ENCODE data around the gene CPLX4. TPM values are rescaled to one million over a fixed set of nuclear protein-coding genes. Genes with fewer than 3 reads are reported as not detected.

The CPLX4 gene
- total and polyA plus RNA-seq, 2 experiments from 2014 or later = not detected

DNA sequence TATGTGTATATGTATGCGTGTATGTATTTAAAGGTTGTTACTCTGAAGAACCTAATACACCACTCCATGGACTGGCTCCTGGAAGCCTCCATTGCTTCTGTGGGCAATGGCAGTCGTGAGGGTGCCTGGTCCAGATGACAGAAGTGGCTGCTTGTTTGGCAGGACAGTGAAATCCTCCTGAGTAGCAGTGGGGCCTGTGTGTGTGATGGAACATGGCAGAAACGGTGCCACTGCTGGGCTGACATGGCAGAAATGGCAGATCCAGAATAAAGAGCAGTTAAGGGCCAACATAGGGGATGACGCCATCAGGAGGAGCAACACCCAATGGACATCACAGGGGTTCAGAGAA lies 6.1 kb upstream of the CPLX4 start:
- TF ChIP-seq EZH2phosphoT487 (IDR thresholded peaks at IDR 0.05; ENCODE audit: insufficient read depth, low read depth) (no peak), EZH2 (IDR thresholded peaks at IDR 0.05; ENCODE audit: insufficient read depth, poor library complexity, severe bottlenecking) (no peak)
- H3K27ac ChIP-seq = no peak overlapping the region
- H3K9me2 ChIP-seq (ENCODE audit: insufficient read depth) = no peaks in the 10 kb centered on the region
- H3K27me3 ChIP-seq (replicated peaks; ENCODE audit: insufficient read depth) = no peaks in the 10 kb centered on the region
- H3K4me3 ChIP-seq = no peak overlapping the region
- no peak overlapping the region for H3K9ac ChIP-seq
- H3K9me3 ChIP-seq (ENCODE audit: low read depth) = no peaks in the 10 kb centered on the region
- DNase-seq = no peak
- peaks cover 30% of the 10 kb centered on the region; the same call in 1 of the 2 replicates for H3F3A ChIP-seq (ENCODE audit: insufficient read depth)
- WGBS, 2 experiments (ENCODE audit: low coverage in 1 of 2, low lambda C conversion rate in 2 of 2, missing lambda C conversion rate in 2 of 2) = 91 to 100% methylated on average over 4 of the region's 4 CpGs
- peaks cover 35% of the 10 kb centered on the region for H3K36me3 ChIP-seq (ENCODE audit: low read depth)
- H2AFZ ChIP-seq = no peak overlapping the region
- no peak overlapping the region for H3K4me2 ChIP-seq (ENCODE audit: unreplicated experiment)
- in situ Hi-C loops (cut with MboI) = no loop called here
- H4K20me1 ChIP-seq (ENCODE audit: insufficient read depth) = no peaks in the 10 kb centered on the region
- no peaks in the 10 kb centered on the region for H3K4me1 ChIP-seq (ENCODE audit: insufficient read depth)
- no peaks in the 10 kb centered on the region for H3K79me2 ChIP-seq (ENCODE audit: insufficient read depth)

DNA sequence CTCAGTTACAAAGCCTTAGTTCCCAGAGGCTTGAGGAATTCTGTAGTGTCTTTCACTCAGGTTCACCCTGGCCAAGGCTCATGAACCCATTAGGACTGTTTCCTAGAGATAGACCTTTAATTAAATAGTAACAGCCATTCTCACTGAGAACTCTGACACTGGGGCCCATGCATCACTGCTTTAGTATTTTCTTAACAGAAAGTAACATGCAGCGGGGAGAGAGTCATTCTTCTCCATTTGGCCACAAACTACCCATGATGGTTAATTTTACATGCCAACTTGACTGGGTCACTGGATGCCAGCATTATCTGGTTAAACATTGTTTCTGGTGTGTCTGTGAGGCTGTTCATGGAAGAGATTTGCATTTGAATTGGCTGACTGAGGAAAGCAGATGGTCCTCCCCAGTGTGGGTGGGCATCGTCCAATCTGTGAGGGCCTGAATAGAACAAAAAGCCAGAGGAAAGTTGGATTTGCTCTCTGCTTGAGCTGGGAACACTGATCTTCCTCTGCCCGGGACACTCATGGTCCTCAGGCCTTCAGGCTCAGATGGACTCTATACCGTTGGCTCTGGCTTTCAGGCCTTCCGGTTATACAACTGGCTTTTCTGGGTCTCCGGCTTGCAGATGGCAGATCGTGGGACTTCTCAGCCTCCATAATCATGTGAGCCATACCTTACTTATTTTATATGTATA lies 5.6 kb upstream of the CPLX4 start:
- no peaks in the 10 kb centered on the region for H4K20me1 ChIP-seq (ENCODE audit: insufficient read depth)
- H3K4me2 ChIP-seq (ENCODE audit: unreplicated experiment) = no peak overlapping the region
- TF ChIP-seq EZH2 (IDR thresholded peaks at IDR 0.05; ENCODE audit: insufficient read depth, poor library complexity, severe bottlenecking) (no peak), EZH2phosphoT487 (IDR thresholded peaks at IDR 0.05; ENCODE audit: insufficient read depth, low read depth) (no peak)
- no peaks in the 10 kb centered on the region for H3K4me1 ChIP-seq (ENCODE audit: insufficient read depth)
- H3K79me2 ChIP-seq (ENCODE audit: insufficient read depth) = no peaks in the 10 kb centered on the region
- 0 out of 2 replicates have a peak, but pooled peaks cover 5% of the 10 kb centered on the region for H3K27me3 ChIP-seq (replicated peaks; ENCODE audit: insufficient read depth)
- no peak overlapping the region for H3K27ac ChIP-seq
- peak; percentile 53 for DNase-seq
- peaks cover 30% of the 10 kb centered on the region; the same call in 1 of the 2 replicates for H3F3A ChIP-seq (ENCODE audit: insufficient read depth)
- H3K4me3 ChIP-seq = no peak overlapping the region
- no peak overlapping the region for H3K9ac ChIP-seq
- in situ Hi-C loops (cut with MboI) = no loop called here
- WGBS, 2 experiments (ENCODE audit: low coverage in 1 of 2, low lambda C conversion rate in 2 of 2, missing lambda C conversion rate in 2 of 2) = 85% methylated on average over 7 of the region's 7 CpGs
- peaks cover 30% of the 10 kb centered on the region for H3K36me3 ChIP-seq (ENCODE audit: low read depth)
- no peaks in the 10 kb centered on the region for H3K9me2 ChIP-seq (ENCODE audit: insufficient read depth)
- H3K9me3 ChIP-seq (ENCODE audit: low read depth) = no peaks in the 10 kb centered on the region
- no peak overlapping the region for H2AFZ ChIP-seq

DNA sequence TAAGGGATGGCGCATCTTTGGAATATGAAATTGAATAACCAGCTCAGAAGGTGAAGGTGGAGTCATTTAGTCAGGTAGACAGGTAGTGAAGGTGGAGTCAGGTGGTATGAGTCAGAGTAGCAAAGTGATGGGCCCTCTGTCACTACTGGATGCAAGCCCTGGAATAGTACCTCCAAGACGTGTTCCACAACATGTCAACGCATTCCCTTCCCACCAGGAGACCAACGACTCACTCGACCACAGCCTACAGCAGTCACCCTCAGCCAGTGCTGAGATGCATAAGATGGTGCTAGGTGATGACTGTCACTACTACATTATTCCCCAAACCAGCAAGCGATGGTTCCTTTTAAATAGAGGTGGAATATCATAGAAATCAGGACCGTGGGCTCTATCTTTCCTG lies 6.8 kb downstream of the CPLX4 start:
- Histone ChIP-seq H4K20me1 (ENCODE audit: insufficient read depth) (no peaks in the 10 kb centered on the region), H2AFZ (no peak overlapping the region), H3K27ac (no peak overlapping the region), H3F3A (ENCODE audit: insufficient read depth) (no peaks in the 10 kb centered on the region), H3K9ac (no peak overlapping the region), H3K9me3 (ENCODE audit: low read depth) (no peaks in the 10 kb centered on the region), H3K36me3 (ENCODE audit: low read depth) (no peaks in the 10 kb centered on the region), H3K4me1 (ENCODE audit: insufficient read depth) (no peaks in the 10 kb centered on the region), H3K4me3 (no peak overlapping the region), H3K9me2 (ENCODE audit: insufficient read depth) (no peaks in the 10 kb centered on the region), H3K27me3 (replicated peaks; ENCODE audit: insufficient read depth) (peaks cover 28% of the 10 kb centered on the region), H3K4me2 (ENCODE audit: unreplicated experiment) (no peak overlapping the region), H3K79me2 (ENCODE audit: insufficient read depth) (no peaks in the 10 kb centered on the region)
- in situ Hi-C loops (cut with MboI) = no loop called here
- DNase-seq = peak; percentile 65
- 61 to 70% methylated on average over 7 of the region's 7 CpGs for WGBS, 2 experiments (ENCODE audit: low coverage in 1 of 2, low lambda C conversion rate in 2 of 2, missing lambda C conversion rate in 2 of 2)
- no peak for TF ChIP-seq EZH2phosphoT487 (IDR thresholded peaks at IDR 0.05; ENCODE audit: insufficient read depth, low read depth)
- no peak for TF ChIP-seq EZH2 (IDR thresholded peaks at IDR 0.05; ENCODE audit: insufficient read depth, poor library complexity, severe bottlenecking)

DNA sequence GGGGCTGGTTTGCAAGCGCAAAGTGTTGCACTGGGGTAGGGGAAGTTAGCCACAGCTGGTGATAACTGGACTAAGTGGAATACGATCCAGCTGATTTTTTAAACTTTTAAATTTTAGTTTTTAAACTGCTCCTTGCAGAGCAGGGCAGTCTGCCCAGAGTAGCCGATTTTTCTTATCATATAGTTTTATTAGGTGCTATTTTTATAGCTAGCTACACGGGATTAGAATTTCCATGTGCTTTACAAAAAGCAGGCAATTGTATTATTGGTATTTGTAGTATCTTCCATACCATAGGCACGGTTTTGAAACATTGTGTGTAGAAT lies 9.6 kb downstream of the CPLX4 start:
- H2AFZ ChIP-seq = peak overlapping the region; percentile 52
- no peaks in the 10 kb centered on the region for H4K20me1 ChIP-seq (ENCODE audit: insufficient read depth)
- H3K36me3 ChIP-seq (ENCODE audit: low read depth) = no peaks in the 10 kb centered on the region
- H3K9me2 ChIP-seq (ENCODE audit: insufficient read depth) = no peaks in the 10 kb centered on the region
- peak overlapping the region; percentile 60 for H3K4me2 ChIP-seq (ENCODE audit: unreplicated experiment)
- H3K4me1 ChIP-seq (ENCODE audit: insufficient read depth) = no peaks in the 10 kb centered on the region
- TF ChIP-seq EZH2phosphoT487 (IDR thresholded peaks at IDR 0.05; ENCODE audit: insufficient read depth, low read depth) = no peak
- TF ChIP-seq EZH2 (IDR thresholded peaks at IDR 0.05; ENCODE audit: insufficient read depth, poor library complexity, severe bottlenecking) = no peak
- WGBS, 2 experiments (ENCODE audit: low coverage in 1 of 2, low lambda C conversion rate in 2 of 2, missing lambda C conversion rate in 2 of 2) = 32 to 35% methylated on average over 5 of the region's 5 CpGs
- DNase-seq = no peak
- H3K27ac ChIP-seq = no peak overlapping the region
- H3K79me2 ChIP-seq (ENCODE audit: insufficient read depth) = no peaks in the 10 kb centered on the region
- H3K9me3 ChIP-seq (ENCODE audit: low read depth) = no peaks in the 10 kb centered on the region
- no peak overlapping the region for H3K9ac ChIP-seq
- peak overlapping the region; percentile 56 for H3K4me3 ChIP-seq
- in situ Hi-C loops (cut with MboI) = no loop called here
- peaks cover 49% of the 10 kb centered on the region for H3K27me3 ChIP-seq (replicated peaks; ENCODE audit: insufficient read depth)
- H3F3A ChIP-seq (ENCODE audit: insufficient read depth) = no peaks in the 10 kb centered on the region
